K562 (cell line): ENCODE measurements around the gene CHD6. TPM values are rescaled to one million over a fixed set of nuclear protein-coding genes. Genes with fewer than 3 reads are reported as not detected.

Experiments
- ARID1B ChIP-seq: fragments of 450-650 bp; IDR thresholded peaks from 2 replicates; pipeline ENCODE4 v1.6.1; 2016; ENCODE audit warnings: antibody characterized with exemption, mild to moderate bottlenecking, inconsistent platforms
- ATF3 ChIP-seq, 2 experiments: fragments of 450-650 bp in 1 of 2; sonication (generic) in 1 of 2; formaldehyde crosslinking in 1 of 2; IDR thresholded peaks in 1 of 2; conservative IDR thresholded peaks in 1 of 2; 2 replicates each; pipeline versions ENCODE4 v1.6.1 to v1.8.1; 2016 to 2023; ENCODE audit warnings: mild to moderate bottlenecking in 2 of 2, moderate library complexity in 2 of 2, inconsistent platforms in 1 of 2, missing genetic modification reagents in 1 of 2
- CHD2 ChIP-seq: IDR thresholded peaks from 2 replicates; pipeline ENCODE4 v1.6.1; 2011; ENCODE audit warnings: low read depth, low read length
- CHD4 ChIP-seq: fragments of 200-600 bp; sonication (generic); IDR thresholded peaks from 3 replicates; pipeline ENCODE4 v1.6.1; 2012; ENCODE audit warnings: low read depth, mild to moderate bottlenecking, mixed read lengths, low read length, inconsistent platforms; ENCODE audit not compliant: insufficient read depth, insufficient replicate concordance, poor library complexity, severe bottlenecking
- CXXC5 ChIP-seq: fragments of 250-450 bp; sonication (Bioruptor Pico); IDR thresholded peaks from 2 replicates; pipeline ENCODE4 v1.8.0; 2022; ENCODE audit warnings: inconsistent platforms, mild to moderate bottlenecking, moderate library complexity
- ESRRA ChIP-seq: fragments of 450-650 bp; IDR thresholded peaks from 2 replicates; pipeline ENCODE4 v1.6.1; 2014; ENCODE audit warnings: low read depth, mild to moderate bottlenecking, moderate library complexity, borderline replicate concordance
- MAFK ChIP-seq: IDR thresholded peaks from 2 replicates; pipeline ENCODE4 v1.6.1; 2011; ENCODE audit warnings: low read length, improper control_type of control experiment
- MAX ChIP-seq: sonication (generic); formaldehyde crosslinking; IDR thresholded peaks from 2 replicates; pipeline ENCODE4 v1.9.0; 2022; ENCODE audit warnings: mild to moderate bottlenecking, missing genetic modification reagents
- RERE ChIP-seq: sonication (generic); formaldehyde crosslinking; IDR thresholded peaks from 2 replicates; pipeline ENCODE4 v1.8.0; 2023; ENCODE audit warnings: missing genetic modification reagents, mild to moderate bottlenecking, borderline replicate concordance
- STAT6 ChIP-seq: sonication (generic); formaldehyde crosslinking; IDR thresholded peaks from 2 replicates; pipeline ENCODE4 v1.8.1; 2023; ENCODE audit warnings: mild to moderate bottlenecking, missing genetic modification reagents
- TRIM25 ChIP-seq: fragments of 450-650 bp; IDR thresholded peaks from 2 replicates; pipeline ENCODE4 v1.7.0; 2016; ENCODE audit warnings: borderline replicate concordance
- TRIM28 ChIP-seq: fragments of 450-650 bp; IDR thresholded peaks from 2 replicates; pipeline ENCODE4 v1.6.1; 2017
- ZFPM2 ChIP-seq: fragments of 250-450 bp; sonication (Bioruptor Pico); IDR thresholded peaks from 2 replicates; pipeline ENCODE4 v1.5.1; 2022; ENCODE audit warnings: mild to moderate bottlenecking
- ZKSCAN3 ChIP-seq: fragments of 250-450 bp; sonication (Bioruptor Pico); IDR thresholded peaks from 2 replicates; pipeline ENCODE4 v1.4.0; 2020
- ZNF316 ChIP-seq: fragments of 450-650 bp; IDR thresholded peaks from 2 replicates; pipeline ENCODE4 v1.6.1; 2016
- ZNF354B ChIP-seq: fragments of 250-450 bp; sonication (Bioruptor Pico); IDR thresholded peaks from 2 replicates; pipeline ENCODE4 v1.4.0; 2020
- ZNF431 ChIP-seq: sonication (generic); formaldehyde crosslinking; IDR thresholded peaks from 2 replicates; pipeline ENCODE4 v1.8.0; 2022; ENCODE audit warnings: mild to moderate bottlenecking, missing genetic modification reagents
- ZNF584 ChIP-seq: fragments of 200-800 bp; sonication (Bioruptor generic); IDR thresholded peaks from 2 replicates; pipeline ENCODE4 v1.6.1; 2016; ENCODE audit warnings: low read depth, mild to moderate bottlenecking, missing genetic modification characterization, missing compliant biosample characterization
- polyA plus RNA-seq, 8 experiments: library from polyadenylated mRNA; depleted of rRNA in 4 of 8; stranded (reverse) in 5 of 8; unstranded in 3 of 8; fragments of >200 nt; fragmentation: Nextera tagmentation in 2 of 8; fragmentation: Illumina TruSeq in 1 of 8; extraction: Ambion mirVana in 2 of 8; extraction: Trizol in 1 of 8; gene quantifications; 2 replicates each; pipeline versions ENCODE4 v1.2.1 to v1.2.3, GENCODE V29; 2011 to 2014; ENCODE audit warnings: inconsistent platforms in 1 of 8, missing spikeins in 1 of 8
- total RNA-seq, 7 experiments: library from RNA; depleted of rRNA in 6 of 7; stranded (reverse); fragments of >200 nt in 6 of 7; fragmentation: Illumina TruSeq in 2 of 7; extraction: Trizol in 2 of 7; gene quantifications; 2 replicates each; pipeline versions ENCODE4 v1.2.1 to v1.2.3, GENCODE V29; 2011 to 2021; ENCODE audit warnings: low replicate concordance in 1 of 7

Gene CHD6
- total and polyA plus RNA-seq, 9 of the 15 experiments (the other 6 are each of a cell fraction or from before 2014, with no cell fraction given), result 3.9 to 24.2 (median 12.8) TPM

GRCh38 chr20:41534842-41535241 lies 83.3 kb downstream of the CHD6 start (continued):
- no peak for TF ChIP-seq TRIM25
- TF ChIP-seq ESRRA, result no peak
- TF ChIP-seq MAX (CRISPR knock-in tag), result no peak
- TF ChIP-seq TRIM28, result no peak
- 0 out of 2 replicates have a peak, but pooled peaks have one; percentile 27 for TF ChIP-seq ARID1B
- TF ChIP-seq ZNF584 (CRISPR knock-in tag), result no peak
- TF ChIP-seq ZNF354B (CRISPR knock-in tag), result no peak
- TF ChIP-seq ZNF431 (CRISPR knock-in tag), result no peak
- TF ChIP-seq ATF3 (IDR thresholded peaks at IDR 0.05), result peak; percentile 47; the same call in 1 of the 2 replicates
- no peak for TF ChIP-seq ATF3 (CRISPR knock-in tag; conservative IDR thresholded peaks at IDR 0.05)
- TF ChIP-seq ZNF316, result peak; percentile 59
- TF ChIP-seq RERE (CRISPR knock-in tag), result no peak
- TF ChIP-seq ZFPM2 (CRISPR knock-in tag), result no peak
- TF ChIP-seq CHD4, result no peak
- TF ChIP-seq ZKSCAN3 (CRISPR knock-in tag), result no peak
- TF ChIP-seq MAFK, result peak; percentile 48; the same call in 1 of the 2 replicates
- TF ChIP-seq STAT6, result no peak
- no peak for TF ChIP-seq CXXC5 (CRISPR knock-in tag)
- TF ChIP-seq CHD2, result no peak
